ENCODE data around the gene BCR.

The BCR gene

DNA sequence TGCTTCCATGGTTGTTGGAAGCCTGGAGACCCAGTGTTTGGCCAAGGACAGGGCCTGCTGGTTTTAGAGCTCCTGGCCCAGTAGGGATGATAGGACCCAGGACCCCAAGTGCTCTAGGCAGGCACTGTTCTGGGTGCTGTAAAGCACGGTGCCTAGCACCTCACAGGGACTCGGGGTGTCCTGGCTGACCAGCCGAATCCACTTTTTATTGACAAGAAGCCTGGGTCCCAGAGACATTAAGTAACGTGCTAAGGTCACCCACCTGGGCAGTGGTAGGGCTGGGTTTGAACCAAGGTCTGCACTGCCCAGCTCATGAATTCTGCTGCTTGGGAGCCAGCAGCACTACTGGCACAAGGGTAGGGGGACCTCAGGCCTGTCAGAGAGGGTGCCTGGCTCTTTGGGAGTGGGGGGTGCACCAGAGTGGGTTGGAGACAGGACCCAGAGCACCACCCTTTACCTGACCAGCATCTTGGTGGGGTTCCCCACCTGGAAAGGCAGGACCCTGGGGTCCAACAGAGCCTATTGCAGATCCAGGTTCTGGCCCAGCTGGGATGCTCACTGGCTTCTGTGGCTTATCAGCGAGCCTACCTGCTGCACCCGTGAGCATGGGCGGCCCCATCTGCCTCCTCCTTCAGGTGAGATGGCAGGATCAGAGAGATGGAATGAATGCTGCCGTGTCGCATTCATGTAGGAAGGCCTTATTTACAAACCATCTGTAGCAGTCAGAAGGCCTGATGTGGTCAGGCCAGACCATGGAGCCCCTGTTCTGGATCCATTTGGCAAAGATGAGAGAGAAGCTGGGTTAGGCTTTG lies 52.0 kb downstream of the BCR start:
- DNase-seq, result no peak

DNA sequence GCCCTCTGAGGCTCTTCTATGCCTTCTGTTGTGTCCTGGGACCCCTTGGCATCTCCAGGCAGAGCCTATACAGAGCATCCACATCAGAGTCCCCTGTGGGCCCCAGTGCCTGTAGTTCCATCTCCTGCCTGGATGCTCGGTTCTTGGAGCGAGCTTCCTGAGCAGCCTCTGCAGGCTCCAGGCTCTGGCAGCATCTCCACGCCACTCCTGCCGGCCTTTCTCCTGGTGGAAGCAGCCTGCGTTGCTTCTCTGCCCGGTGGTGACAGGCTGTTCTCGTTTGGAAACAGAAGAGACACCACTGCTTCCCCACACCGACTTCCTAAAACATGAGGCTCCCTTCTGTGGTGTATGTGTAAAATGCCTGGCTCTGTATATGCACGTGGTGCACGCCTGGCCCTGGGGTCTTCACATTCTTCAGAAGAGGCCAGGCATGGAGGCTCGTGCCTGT lies 52.8 kb downstream of the BCR start:
- no peak for DNase-seq

DNA sequence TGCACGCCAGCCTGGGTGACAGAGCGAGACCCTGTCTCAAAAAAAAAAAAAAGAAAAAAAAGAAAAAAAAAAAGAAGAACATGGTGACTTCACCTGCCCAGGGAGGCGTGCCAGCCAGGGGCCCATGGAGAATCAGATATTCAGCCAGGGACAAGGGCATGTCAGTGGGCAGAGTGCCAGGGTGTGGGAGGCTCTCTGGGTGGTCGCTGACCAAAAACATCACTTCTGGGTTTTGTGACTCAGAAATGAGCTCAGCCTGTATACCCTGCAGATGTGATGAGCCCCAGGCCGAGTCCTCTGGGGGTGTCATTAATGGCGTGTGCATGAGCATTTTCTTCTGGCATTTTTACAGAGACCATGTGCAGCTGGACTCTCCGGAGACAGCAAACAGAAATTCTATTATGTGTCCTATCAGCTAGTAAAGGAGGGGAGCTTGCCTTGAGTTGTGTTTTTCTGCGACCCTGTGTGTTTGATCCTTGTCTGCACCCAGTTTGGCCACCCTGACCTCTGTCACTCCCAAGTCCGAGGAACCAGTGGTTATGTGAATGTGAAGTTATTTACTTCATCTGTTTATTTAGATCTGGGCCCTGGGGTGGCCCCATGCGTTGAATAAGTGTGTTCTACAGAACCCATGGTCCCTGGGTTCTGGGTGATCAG lies 53.6 kb downstream of the BCR start:
- DNase-seq, result no peak

DNA sequence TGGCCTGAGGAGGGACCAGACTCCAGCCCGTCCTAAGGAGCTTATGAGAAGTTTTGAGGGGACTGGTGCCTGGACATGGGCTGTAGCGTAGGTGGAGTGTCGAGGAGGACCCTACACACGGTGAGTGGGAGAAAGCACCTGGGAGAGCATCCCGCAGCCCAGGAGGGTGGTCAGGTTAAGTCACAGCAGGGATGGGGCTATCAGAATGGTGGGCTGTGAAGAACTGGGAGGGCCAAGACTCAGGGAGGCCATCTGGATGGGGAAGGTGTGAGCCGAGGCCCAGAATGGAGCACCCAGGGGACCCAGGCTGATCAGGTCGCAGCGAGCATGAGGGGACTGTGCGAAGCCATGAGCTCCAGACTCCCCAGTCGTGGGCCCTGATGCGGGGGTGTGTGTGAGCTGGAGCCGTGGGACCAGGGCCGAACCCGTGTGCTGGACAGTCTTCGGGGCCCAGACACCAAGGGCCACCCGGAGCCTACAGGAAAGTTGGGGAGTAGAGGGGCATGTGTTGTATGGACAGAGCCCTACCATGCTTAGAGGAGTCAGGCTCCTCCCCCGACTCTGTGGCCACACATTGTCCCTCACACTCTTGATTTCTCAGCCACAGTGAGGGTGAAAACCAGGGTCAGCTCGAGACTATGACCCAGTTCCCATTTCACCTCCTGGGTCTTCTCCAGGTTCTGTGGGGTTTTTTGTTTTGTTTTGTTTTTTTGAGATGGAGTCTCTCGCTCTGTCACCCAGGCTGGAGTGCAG lies 54.3 kb downstream of the BCR start:
- DNase-seq, result no peak

DNA sequence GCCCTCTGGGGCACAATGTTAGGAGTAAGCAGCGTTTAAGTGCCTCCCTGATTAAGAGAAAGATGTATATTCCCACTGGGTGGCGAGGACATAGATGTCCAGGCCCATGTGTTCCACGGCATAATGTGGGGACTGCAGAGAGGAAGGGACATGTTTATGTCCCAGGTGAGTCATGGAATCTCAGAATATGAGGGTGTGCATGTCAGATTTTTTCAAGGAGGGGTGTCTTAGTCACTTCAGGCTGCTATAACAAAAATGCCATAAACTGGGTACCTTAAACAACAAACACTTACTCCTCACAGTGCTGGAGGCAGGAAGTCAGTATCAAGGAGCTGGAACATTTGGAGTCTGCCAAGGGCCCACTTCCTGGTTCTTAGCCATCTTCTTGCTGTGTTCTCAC lies 55.1 kb downstream of the BCR start:
- no peak for DNase-seq

DNA sequence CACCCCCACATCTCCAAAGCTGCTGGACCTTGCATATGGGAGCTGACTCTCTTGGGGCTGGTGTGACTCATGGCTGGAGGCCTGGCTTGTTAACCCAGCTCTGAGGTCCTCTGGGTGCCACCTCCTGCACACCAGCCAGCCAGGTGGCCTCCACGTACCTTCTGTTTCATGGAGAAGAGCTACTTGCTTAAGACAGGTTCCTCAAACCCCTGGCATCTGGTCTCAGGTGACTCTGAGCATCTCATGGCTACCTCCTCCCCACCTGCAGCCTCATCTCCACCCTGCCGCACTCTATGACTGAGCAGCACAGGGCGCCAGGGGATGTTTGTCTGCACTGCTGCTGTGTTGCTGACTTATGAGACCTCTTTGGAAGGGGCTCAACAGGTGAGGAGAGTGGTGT lies 55.7 kb downstream of the BCR start:
- no peak for DNase-seq

DNA sequence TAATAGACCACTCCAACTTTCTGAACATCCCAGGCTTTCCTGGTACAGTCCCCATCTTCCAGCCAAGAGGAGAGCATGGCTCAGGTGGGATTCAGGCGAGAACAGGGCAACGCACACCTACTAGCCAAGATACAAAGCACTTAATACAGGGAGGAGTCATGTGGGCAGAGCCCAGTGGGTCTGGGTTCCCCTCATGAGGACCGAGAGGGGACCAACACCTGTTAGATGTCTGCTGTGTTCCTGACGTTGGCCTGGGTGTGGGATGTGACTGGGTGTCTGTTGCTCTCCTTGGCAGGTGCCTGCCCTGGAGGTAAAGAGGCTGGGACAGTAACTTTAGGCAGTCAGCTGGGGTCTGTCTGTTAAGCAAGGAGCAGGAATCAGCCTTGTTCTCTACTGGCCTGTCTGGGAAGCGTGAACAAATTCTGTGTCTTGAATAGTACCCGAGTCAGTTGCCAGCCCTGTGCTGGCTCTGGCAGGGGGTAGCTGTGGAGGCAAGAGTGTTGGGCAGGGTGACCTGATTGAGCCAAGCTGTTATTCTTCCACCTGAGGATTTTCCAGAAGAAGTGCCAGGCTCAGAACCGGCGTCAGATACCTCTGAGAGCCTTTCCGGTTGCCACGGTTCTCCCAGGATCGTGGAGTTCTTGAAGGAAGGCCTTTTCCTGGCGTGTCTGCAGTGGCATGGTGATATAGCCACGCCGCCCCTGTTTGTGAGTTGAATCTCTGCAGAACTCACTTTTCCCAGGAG lies 56.3 kb downstream of the BCR start:
- no peak for DNase-seq

DNA sequence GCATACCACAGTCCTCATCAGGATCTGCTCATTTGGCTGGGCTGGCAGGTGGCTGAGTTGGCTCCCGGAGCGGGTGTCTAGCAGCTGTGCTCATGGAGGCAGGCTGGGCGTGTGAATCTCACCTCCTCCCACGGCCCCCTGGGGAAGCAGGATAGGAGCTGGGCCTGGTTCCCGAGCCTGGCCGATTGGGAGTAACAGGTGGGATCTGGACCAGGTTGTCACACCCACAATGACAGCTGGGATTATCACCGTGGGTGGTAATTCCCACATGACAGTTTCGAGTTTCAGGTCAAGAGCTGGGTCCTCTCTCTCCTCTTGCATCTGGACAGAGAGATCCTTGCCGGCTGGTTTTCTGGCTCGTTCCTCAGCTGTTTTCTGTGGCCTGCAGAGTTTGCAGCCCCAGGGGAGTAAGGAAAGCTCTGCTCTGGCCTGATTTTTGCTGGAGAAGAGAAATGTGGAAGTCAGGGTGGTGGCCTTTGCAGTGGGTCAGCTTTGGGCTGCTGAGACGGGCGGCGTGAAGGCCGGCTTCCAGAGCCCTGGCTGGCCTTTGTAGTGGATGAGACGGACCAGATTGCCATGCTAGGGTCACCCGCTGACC lies 57.0 kb downstream of the BCR start:
- no peak for DNase-seq

DNA sequence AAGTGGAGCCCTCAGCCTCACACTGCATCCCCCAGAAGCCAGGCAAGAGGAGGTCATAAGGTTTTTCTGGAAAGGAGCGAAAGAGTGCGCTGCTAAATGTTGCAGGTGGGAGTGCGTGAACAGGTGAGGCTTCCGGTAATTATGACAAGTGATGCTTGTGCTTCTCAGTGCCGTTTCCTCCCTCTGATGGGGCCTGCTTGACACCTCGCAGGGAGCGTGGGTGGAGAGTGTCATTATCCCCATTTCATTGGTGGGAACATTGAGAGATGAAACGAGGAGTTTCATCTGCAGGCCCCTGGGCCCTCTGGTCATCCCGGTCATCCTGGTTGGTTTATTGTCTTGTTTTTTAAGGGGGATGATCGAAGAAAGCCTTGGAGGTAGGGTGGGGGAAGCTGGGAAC lies 57.5 kb downstream of the BCR start:
- DNase-seq, result no peak

DNA sequence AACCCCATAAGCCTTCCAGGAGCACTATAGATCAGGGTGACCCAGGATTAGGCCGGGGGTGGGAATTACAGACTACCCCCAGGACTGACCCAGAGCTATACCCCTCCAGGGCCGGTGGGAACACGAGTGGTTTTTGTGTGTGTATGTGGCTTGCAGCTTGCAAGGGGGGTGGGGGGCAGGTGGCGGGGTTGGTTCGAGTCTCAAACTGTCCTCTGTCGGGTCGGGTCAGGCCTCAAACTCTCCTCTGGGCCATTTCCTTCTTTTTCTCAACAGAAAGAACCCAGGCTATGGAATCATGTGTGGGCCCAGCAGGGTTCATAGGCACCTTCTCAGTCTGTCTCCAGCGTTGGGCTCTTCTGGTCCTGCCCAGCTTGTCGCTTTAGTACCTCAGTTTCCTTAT lies 58.4 kb downstream of the BCR start:
- DNase-seq, result no peak

DNA sequence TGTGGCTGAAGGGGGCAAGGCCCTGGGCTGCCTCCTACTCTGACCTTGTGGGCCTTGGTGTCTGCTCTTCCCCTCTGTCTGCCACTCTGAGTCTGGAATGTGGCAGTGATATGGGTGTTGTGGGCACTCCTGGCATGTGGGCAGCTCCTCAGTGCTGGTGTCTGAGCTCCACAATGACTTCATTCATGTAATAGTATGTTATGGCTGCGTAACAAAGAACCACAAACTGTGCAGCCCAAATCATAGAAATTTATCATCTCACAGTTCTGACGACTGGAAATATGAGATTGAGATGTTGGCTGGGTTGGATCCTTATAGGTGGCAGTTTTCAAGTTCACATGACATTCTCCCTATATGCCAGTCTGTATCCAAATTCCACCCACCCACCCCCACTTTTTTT lies 59.1 kb downstream of the BCR start:
- no peak for DNase-seq

DNA sequence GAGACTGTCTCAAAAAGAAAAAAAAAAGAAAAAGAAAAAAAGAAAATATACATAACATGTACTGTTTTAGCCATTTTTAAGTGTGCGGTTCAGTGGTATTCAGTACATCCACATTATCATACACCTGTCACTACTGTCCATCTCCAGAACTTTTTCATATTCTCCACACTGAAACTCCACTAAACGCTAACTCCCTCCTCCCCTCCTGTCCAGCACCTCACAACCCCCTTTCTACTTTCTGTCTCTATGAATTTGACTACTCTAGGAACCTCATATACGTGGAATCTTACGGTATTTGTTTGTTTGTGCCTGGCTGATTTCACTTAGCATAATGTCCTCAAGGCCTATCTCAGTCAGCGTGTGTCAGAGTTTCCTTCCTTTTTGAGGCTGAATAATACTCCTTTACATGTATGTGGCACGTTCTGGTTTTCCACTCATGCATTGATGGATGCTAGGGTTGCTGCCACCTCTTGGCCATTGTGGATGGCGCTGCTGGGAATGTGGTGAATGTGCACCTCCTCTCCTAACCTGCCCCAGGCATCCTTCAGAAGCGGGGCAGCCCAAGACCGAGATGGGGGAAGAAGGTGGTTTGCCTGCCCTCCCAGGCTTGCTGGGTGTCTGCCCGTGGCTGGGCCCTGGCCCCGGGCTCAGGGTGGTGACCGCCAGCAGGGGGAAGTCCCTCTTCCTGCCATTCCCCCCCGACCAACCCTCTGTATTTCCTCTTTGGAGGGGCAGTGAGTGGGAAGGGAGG lies 60.5 kb downstream of the BCR start:
- no peak for DNase-seq

DNA sequence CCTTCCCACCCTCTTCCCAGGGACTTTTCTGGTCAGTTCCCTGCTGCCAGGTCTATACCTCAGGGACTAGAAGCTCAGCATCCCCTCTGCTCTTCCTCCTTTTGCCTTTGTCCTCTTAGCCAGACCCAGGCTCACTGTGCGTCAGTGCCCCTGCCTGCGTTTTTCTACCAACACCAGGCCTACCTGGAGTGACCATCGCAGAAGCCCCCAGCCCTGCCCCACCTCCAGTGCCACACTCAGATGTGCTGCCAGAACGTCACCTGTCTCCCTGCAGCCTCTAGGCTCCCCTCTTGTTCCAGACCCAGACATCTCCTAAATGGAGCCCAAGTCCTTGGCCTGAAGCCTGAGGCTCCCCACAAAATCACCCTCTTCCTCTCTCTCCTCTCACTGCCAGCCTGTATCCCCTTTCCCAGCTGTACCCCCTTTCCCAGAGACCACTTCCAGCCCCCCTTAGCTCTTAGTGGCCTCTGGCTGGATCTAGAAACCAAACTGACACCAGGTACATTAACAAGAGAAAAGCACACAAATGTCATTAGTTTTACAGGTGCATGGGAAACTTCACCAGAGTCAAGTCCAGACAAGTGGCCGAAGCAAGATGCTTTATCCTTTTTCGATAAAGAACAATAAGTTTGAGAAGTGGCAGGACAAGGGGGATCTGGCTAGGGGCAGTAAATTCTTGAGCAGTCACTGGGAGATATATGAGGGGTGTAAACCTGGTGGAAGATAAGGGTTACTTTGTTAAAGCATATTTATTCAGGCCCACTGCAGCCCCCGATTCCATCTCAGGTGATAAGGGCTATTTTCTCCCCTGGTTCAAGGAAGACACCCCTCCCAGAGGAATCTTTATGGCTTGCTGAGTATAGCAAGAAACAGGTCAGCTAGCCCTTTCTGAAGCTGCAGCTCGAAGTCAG lies 61.5 kb downstream of the BCR start:
- no peak for DNase-seq

DNA sequence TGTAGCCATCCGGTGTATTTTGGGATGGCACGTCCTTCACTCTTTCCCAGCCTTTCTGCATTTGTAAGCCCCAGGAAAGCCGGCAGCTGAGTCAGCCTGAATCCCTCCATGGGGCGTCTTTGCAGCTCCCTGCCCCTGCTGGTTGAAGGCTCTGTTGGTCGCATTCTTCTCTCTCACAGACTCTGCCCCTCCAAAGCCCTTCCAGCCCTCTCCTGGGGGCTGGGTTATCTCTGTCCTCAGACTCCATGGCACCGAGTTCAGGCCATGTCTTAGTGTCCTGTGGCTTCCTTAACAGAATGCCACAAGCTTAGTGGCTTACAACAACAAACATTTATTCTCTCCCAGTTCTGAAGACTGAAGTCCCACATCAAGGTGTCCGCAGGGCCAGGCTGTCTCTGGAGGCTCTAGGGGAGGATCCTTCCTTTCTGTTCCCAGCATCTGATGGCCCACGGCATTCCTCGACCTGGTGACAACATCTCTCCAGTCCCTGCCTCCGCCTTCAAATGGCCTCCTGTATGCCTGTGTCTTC lies 62.2 kb downstream of the BCR start:
- DNase-seq, result no peak

DNA sequence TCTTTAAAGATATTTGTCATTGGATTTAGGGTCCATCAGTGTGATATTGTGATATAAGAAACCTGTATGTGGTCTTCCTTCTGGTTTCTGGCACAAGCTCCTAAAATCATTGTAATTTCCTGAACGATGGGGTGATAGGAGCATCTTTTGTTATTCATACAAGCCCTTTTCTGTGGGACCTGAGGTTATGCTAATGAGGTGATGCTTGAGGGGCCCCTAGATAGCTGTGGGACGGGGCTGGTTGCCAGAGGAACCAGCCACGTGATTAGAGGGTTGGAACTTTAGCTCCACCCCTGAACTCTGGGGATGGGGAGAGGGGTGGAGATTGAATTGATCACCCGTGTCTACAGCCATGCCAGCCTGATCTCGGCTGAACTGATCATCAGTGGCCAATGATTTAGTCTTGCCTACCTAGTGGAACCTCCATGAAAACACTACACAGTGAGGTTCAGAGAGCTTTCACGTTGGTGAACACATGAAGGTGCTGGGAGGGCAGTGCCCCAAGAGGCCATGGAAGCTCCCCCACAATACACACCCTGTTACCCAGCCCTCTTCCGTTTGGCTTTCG lies 62.8 kb downstream of the BCR start:
- no peak for DNase-seq

DNA sequence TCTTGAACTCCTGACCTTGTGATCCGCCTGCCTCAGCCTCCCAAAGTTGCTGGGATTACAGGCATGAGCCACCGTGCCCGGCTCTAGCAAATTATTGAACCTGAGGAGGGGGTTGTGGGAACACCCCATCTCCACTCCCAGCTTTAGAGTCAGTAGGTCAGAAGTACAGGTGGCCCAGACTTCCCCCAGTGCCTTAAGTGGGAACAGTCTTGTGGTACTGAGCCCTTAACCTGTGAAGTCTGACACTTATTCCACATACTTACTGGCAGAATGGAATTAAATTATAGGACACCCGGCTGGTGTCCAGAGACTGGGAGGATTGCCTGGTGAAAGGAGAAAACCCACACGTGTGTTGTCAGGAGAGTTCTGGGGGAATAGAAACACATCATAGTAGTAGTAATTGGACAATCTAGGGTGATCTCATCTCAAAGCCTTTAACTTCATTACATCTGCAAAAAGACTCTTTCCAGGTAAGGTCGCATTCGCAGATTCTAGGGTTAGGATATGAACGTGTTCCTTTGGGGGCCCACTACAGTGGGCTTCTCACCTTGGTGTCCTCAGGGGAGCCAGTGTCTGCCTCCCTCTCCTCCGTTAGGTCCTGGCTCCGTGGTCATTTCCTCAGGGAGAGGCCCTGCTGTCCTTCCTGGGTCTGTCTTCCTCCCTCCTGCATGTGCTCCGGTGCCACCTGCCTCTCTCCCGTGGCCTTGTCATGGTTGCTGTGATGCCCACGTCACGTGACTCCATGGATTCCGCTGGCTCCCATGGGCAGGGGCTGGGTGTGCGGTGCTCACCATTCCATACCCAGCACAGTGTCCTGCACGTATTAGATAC lies 63.8 kb downstream of the BCR start:
- DNase-seq, result no peak

DNA sequence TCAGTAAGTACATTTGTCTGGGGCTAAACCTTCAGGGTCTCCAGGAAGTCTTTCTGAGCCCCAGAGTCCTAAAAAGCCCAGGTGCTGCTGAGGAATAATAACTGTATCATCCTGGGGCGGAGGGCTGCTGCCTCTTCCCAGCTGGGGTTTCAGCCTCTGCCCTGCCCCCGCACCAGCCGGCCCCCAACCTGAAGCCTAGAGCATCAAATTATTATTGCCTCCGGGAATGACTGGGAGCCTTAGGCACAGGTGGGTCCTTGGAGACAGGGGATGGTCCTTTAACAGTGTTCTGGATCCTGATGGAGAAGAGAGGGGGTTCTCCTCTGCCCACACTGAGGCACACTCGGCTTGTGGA lies 64.4 kb downstream of the BCR start:
- no peak for DNase-seq

DNA sequence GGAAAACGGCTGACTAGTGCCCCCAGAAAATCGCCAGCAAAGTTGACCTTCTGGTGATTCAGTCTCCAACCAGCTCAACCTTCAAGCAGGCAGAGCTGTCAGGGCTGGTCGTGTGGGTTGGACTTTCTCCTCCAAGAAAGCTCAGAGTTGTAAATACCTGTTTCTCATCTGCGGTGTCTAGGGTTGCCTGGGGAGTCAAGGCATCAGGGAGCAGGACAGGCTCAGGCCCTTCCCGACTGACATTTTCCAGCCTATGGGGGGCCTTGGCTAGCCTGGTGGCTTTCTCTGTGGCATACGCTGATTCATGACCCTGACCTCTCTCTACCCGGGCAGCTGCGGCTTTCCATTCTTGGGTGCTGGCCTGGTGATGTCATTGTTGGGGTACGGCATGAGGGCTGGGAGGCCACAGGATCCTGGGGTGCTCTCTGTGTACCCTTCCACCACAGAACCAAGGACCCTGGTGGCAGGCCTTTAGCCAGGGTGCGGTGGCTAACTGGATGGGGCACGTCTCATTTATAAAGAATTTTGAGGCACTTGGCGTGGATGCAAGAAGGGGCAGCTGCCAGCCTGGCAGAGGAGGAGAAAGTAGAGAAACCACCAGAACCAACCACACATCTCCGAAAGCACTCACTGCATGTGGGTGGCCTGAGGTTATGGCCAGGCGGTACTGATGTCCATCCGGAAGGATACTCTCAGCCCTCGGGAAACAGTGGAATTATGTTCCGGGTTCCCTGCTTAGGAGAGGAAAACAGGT lies 64.9 kb downstream of the BCR start:
- no peak for DNase-seq

DNA sequence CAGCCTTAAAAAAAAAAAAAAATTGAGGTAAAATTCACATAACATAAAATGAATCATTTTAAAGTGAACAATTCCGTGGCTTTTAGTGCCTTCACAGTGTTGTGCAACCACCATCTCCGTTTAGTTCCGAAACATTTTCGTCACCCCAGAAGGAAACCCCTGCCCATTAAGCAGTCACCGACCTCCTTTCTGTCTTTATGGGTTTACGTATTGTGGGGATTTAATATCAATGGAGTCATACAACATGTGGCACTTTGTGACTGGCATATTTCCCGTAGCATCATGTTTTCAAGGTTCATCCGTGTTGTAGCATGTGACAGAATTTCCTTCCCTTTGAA lies 65.5 kb downstream of the BCR start:
- DNase-seq, result no peak

Data from amniotic stem cell (primary cell).